PFSK-1 (cell line): ENCODE results near the gene SP3.

ENCODE experiments used
- POLR2AphosphoS5 ChIP-seq: IDR thresholded peaks from 2 replicates; pipeline ENCODE4 v1.6.1; 2012; ENCODE audit warnings: low read depth, mild to moderate bottlenecking, control low read depth, low read length, moderate library complexity
- TAF1 ChIP-seq: IDR thresholded peaks from 2 replicates; pipeline ENCODE4 v1.6.1; 2012; ENCODE audit warnings: low read length, control low read depth, borderline replicate concordance; ENCODE audit not compliant: insufficient read depth

DNA sequence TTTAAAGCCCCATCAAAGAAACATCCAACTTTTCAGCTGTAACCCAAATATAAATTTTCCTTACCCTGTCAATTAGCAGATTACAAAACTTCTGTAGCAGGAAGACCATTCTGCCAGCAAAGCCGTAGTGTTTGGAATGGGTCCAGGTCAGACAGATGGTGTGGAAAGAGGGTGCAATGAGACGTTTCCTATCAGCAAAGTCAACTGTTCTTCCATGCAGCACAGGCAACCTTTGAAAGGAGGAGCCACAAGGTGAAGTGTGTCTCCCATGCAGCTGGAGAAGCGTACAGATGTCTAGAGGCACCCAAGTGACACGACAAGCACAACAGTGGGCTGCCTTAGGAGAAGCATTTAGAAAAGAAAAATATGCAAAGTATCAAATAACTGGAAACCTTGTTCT, 83.7 kb downstream of the SP3 start:
- no peak for TF ChIP-seq TAF1
- no peak for TF ChIP-seq POLR2AphosphoS5
